Tracheal epithelial cell (primary cell): ENCODE data around the gene COL23A1. TPM values are rescaled to one million over a fixed set of nuclear protein-coding genes. Genes with fewer than 3 reads are reported as not detected.

Experiments
- total RNA-seq: library from RNA; depleted of rRNA; stranded (reverse); fragments of >200 nt; gene quantifications from 2 replicates; pipeline ENCODE4 v1.2.1, GENCODE V29; 2014

The COL23A1 gene
- 0.43 and 0.72 TPM in 2 replicates for total RNA-seq

DNA sequence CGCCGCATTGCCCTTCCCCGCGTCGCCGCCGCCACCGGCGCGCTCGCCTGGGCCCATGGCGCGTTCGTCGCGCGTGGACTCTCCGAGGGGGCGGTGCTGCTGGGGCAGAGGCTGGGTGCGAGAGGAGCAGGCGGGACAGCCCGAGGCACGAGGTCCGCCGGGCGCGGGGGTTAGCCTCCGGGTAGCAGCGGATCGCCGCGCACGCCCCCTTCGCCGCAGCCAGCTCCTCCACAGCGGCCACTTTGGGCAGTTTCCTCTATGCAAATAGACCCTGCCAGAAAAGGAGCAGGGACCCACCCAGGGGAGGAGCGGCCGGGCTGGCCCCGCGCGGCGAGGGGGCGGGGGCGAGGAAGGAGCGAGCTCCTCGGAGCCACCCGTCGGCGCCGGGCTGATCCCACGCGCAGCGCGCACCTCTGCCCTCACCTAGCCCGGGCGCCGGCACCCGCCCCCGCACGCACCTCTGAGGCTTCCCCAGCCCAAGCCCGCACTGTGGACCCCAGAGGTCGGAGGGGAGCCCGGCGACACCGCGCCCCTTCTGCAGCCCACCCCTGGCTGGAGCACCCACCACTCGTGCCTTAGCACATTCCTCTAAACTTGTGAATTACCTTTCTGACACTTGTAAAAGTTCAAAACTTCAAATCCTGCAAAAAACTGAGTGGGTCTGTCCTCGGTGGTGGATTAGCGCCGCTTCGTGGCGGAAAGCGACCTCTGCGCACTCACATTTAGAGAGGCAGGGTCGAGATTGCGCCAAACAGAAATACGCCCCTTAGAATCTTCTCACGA, at the start of gene COL23A1:
COL23A1 (minus strand) TSS at position 253 of the 783 bp plus-strand sequence.

GRCh38 chr5:178626484-178627258, 36.5 kb upstream of the COL23A1 start, which contains the start of gene CLK4:
TSS of gene CLK4 (minus strand) at chr5:178627050. CDS start at chr5:178623416, 3,634 bp downstream.

GRCh38 chr5:178232124-178232919, 357.9 kb downstream of the COL23A1 start, which contains the start of gene PHYKPL:
TSS of gene PHYKPL (minus strand) at chr5:178232802. CDS start at chr5:178232550, 252 bp downstream.

GRCh38 chr5:178204182-178204934, 385.8 kb downstream of the COL23A1 start, which contains the start of gene HNRNPAB:
TSS of gene HNRNPAB (plus strand) at chr5:178204533. CDS start at chr5:178204838, 305 bp downstream.

Other genes starting within 250 kb of the COL23A1 start
- gene CLK4, start 36.7 kb upstream of the COL23A1 start, total RNA-seq, result 16.8 and 20.7 TPM in 2 replicates
- 8.1 and 11.8 TPM in 2 replicates for gene ZNF354A, start 140.3 kb upstream of the COL23A1 start, total RNA-seq